HG03135 (cell line): ENCODE measurements around the gene MAN1A2.

ENCODE experiments used
- ATAC-seq: cut with Tn5 transposase; IDR thresholded peaks from one replicate; pipeline ENCODE4 v1.9.1; 2021; ENCODE audit warnings: mild to moderate bottlenecking, moderate library complexity; ENCODE audit not compliant: unreplicated experiment

MAN1A2 gene

GRCh38 chr1:117573386-117574023 lies 206.3 kb downstream of the MAN1A2 start:
- ATAC-seq: no peak

- no peak for ATAC-seq
Observed at GRCh38 chr1:117574161-117574835, 207.0 kb downstream of the MAN1A2 start.

GRCh38 chr1:117575586-117576225 lies 208.5 kb downstream of the MAN1A2 start:
- ATAC-seq: no peak

GRCh38 chr1:117576236-117576635 lies 209.0 kb downstream of the MAN1A2 start:
- no peak for ATAC-seq

- ATAC-seq: no peak
Observed at GRCh38 chr1:117577191-117577885, 210.1 kb downstream of the MAN1A2 start.

- ATAC-seq: no peak
Observed at GRCh38 chr1:117578466-117578865, 211.2 kb downstream of the MAN1A2 start.
